Astrocyte of the cerebellum (primary cell): ENCODE data around the gene ETV5.

Experiments
- DNase-seq: peaks from one replicate; pipeline ENCODE4 v3.0.0-alpha.2; 2011; ENCODE audit warnings: low read depth
- H3K4me3 ChIP-seq: 2 replicates; pipeline ENCODE4 v1.5.1; 2011; ENCODE audit warnings: mild to moderate bottlenecking, low read depth, low read length, moderate library complexity
- in situ Hi-C: cut with HindIII; loops from 2 replicates; pipeline ENCODE4 v1.10.0; 2017; ENCODE audit warnings: low sequenced_read_pairs
- TF ChIP-seq, protein P1 (sequence below): IDR thresholded peaks from 2 replicates; pipeline ENCODE4 v1.5.1; 2012; ENCODE audit warnings: low read length, low read depth, moderate library complexity, mild to moderate bottlenecking; ENCODE audit errors: missing control alignments

Gene ETV5

DNA sequence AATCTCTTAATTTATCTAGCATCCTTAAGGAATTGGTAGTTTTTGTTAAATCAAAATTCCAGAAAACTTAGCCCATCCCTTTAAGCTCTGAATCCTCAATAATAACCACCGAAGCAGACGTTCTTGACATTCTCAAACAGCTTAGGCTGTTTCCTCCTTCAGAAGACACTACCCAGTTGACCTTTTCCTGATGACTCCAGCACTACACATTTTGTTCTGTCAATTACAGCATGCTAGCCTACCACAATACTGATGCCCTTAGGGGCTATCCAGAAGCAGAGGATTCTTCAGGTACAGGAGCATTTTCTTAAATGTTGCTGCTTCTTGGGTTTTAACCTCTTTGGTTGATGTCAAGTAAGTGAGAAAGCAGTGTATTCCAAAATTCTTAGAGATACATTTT is 33.4 kb downstream of the ETV5 start:
- TF ChIP-seq, protein P1, sequence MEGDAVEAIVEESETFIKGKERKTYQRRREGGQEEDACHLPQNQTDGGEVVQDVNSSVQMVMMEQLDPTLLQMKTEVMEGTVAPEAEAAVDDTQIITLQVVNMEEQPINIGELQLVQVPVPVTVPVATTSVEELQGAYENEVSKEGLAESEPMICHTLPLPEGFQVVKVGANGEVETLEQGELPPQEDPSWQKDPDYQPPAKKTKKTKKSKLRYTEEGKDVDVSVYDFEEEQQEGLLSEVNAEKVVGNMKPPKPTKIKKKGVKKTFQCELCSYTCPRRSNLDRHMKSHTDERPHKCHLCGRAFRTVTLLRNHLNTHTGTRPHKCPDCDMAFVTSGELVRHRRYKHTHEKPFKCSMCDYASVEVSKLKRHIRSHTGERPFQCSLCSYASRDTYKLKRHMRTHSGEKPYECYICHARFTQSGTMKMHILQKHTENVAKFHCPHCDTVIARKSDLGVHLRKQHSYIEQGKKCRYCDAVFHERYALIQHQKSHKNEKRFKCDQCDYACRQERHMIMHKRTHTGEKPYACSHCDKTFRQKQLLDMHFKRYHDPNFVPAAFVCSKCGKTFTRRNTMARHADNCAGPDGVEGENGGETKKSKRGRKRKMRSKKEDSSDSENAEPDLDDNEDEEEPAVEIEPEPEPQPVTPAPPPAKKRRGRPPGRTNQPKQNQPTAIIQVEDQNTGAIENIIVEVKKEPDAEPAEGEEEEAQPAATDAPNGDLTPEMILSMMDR: no peak
- H3K4me3 ChIP-seq: no peak overlapping the region
- DNase-seq: no peak
- in situ Hi-C loops: no loop called here

DNA sequence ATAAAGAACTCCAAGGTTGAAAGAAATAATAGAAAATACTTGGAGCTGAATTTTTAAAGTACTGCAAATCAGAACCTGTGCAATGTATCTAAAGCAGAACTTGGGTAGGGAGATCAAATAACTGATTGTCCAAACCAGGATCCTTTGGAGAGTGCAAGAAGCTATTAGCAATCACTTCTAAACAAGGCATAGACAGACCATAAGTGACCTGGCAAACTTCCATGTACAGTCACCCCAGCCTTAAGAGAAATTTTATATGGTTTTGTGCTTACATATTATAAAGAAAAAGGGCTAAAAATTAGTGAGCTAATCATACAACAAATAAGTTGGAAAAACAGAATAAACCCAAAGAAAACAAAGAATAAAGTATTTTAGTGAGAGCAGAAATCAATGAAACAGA is 35.2 kb downstream of the ETV5 start:
- DNase-seq: no peak
- no peak overlapping the region for H3K4me3 ChIP-seq
- in situ Hi-C loops: no loop called here
- TF ChIP-seq, protein P1: no peak

DNA sequence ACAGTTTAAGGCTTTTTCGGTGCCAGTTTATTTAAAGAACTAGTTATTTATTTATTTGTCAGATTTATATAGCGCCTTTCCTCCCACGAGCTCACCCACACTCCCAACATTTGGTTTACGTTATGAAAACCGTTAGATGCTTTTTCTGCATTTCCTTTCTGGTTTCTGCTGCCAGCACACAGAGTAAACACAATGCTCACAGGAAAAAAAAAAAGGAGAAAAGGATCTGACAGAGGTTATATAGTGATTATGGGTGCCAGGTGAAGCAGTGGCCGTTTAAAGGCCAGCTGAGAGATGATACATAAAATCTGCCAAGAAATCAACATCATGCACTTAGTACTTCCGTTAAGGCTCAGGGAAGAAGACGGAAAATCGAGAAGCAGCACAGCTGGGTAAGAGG is 37.9 kb downstream of the ETV5 start:
- no peak for DNase-seq
- TF ChIP-seq, protein P1: no peak
- no peak overlapping the region for H3K4me3 ChIP-seq
- in situ Hi-C loops: no loop called here

DNA sequence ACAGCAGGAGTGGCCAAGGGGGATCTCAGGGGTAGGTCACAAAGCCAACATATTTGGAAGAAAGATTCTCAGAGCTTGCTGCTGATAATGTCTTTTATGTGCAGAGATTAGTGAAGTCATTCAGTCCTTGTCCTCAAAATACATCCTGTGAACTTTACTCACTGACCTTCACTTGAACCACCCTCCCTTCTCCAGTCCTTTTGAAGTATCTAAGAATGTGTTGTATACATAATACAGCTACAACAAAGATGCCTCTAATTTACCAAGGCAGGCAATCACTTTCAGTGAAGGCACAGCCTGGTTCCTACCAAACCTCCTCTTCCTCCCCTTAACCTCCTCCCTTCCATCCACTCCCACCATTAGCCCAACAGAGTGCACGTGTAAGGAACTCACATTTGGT is 38.3 kb downstream of the ETV5 start:
- in situ Hi-C loops: no loop called here
- H3K4me3 ChIP-seq: no peak overlapping the region
- TF ChIP-seq, protein P1: no peak
- DNase-seq: no peak

DNA sequence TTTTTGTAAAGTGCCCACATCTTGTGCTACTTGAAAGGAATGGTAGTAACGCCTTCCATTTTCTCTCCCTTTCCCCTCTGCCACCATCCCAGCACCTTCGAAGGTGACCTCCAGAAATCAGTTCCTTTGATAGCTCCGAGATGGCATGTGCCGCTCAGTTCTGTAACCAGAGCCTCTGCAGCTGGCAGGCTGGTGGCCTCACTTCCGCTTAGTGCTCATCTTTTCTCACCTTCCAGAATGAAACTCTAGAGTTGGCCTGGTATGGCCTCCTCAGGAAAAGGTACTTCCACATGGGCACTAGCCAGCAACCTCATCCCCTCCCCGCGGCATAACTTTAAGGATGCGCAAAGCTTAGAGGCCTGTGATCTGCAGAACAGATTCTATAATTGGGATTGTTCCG is 38.8 kb downstream of the ETV5 start:
- in situ Hi-C loops: no loop called here
- no peak overlapping the region for H3K4me3 ChIP-seq
- DNase-seq: no peak
- TF ChIP-seq, protein P1: no peak

DNA sequence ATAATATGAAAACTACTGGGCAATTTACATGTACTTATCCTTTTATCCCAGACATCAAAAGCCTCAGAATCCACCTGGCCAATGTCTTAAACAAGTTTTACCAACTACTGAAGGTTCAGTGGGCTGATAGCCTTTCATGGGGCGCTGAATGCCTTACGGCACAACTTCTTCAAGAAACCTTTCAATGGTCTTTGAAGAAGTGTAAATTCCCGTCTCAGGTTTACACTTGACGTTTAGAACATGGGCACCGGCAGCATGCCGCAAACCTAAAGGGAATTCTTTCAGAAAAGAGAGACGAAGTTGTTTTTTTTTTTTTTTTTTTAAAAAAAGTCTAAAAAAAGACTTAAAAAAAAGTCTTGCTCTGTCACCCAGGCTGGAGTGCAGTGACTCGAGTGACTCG is 39.7 kb downstream of the ETV5 start:
- no peak for DNase-seq
- H3K4me3 ChIP-seq: no peak overlapping the region
- in situ Hi-C loops: no loop called here
- TF ChIP-seq, protein P1: no peak

DNA sequence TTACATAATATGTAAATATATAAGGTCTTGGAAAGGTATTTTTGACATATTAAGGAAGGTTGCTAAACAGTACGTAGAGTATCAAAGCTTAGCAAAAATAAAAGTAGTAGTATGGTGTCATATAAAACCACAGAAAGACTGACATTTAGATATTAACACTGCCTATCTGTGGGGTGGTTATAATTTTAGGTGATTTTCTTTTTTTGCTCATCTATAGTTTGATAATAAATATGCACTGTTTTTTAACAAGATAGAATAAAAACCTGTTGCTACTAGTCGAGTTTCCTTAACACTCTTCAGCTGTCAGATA is 40.7 kb downstream of the ETV5 start:
- no peak for DNase-seq
- in situ Hi-C loops: no loop called here
- TF ChIP-seq, protein P1: no peak
- H3K4me3 ChIP-seq: no peak overlapping the region
